Measurements from ENCODE around the gene ADAM8. TPM values are rescaled to one million over a fixed set of nuclear protein-coding genes. Genes with fewer than 3 reads are reported as not detected.
A peak's percentile ranks its signal among the peaks of the same experiment; 100 is the strongest.

ADAM8 gene
- polyA plus RNA-seq, 1 donor from 2014 or later = 6.4 TPM

GRCh38 chr10:133263674-133264073 lies 13.0 kb downstream of the ADAM8 start:
- Histone ChIP-seq H3F3A (ENCODE audit: insufficient read depth, low read length, poor library complexity, severe bottlenecking) (no peaks in the 10 kb centered on the region), H3K9ac (ENCODE audit: low read length) (no peak overlapping the region), H3K4me2 (ENCODE audit: low read length) (no peak overlapping the region), H2AFZ (ENCODE audit: low read depth, low read length) (no peak overlapping the region), H3K27ac (ENCODE audit: low read length) (no peak overlapping the region), H3K9me3 (ENCODE audit: low read length) (no peaks in the 10 kb centered on the region), H3K27me3 (ENCODE audit: insufficient read depth, low read depth, low read length) (no peaks in the 10 kb centered on the region), H4K20me1 (ENCODE audit: insufficient read depth) (no peaks in the 10 kb centered on the region), H3K79me2 (replicated peaks; ENCODE audit: insufficient read depth, low read length) (no peaks in the 10 kb centered on the region), H3K9me2 (ENCODE audit: insufficient read depth, low read length) (no peaks in the 10 kb centered on the region), H3K36me3 (ENCODE audit: insufficient read depth, low read length) (no peaks in the 10 kb centered on the region), H3K4me3 (ENCODE audit: low read length) (no peak overlapping the region)
- no peak for TF ChIP-seq SMC3 (conservative IDR thresholded peaks at IDR 0.05; ENCODE audit: poor library complexity)
- no peak for TF ChIP-seq RAD21 (conservative IDR thresholded peaks at IDR 0.05)
- TF ChIP-seq MXI1 (conservative IDR thresholded peaks at IDR 0.05; ENCODE audit: poor library complexity, severe bottlenecking) = no peak
- no peak for TF ChIP-seq CTCF (IDR thresholded peaks at IDR 0.05; ENCODE audit: poor library complexity, severe bottlenecking)
- no peak for TF ChIP-seq REST (IDR thresholded peaks at IDR 0.05; ENCODE audit: borderline replicate concordance)
- TF ChIP-seq TAF1 (IDR thresholded peaks at IDR 0.05; ENCODE audit: low read depth) = no peak
- TF ChIP-seq EP300 (conservative IDR thresholded peaks at IDR 0.05; ENCODE audit: poor library complexity, severe bottlenecking) = no peak
- no peak for TF ChIP-seq POLR2AphosphoS5 (IDR thresholded peaks at IDR 0.05)
- TF ChIP-seq EZH2 (IDR thresholded peaks at IDR 0.05; ENCODE audit: borderline replicate concordance, insufficient read depth, low read length, poor library complexity, severe bottlenecking) = no peak

- no peaks in the 10 kb centered on the region for H3K36me3 ChIP-seq (ENCODE audit: insufficient read depth, low read length)
- peak overlapping the region; percentile 56 for H3K4me3 ChIP-seq (ENCODE audit: low read length)
- H3K79me2 ChIP-seq (replicated peaks; ENCODE audit: insufficient read depth, low read length) = no peaks in the 10 kb centered on the region
- H3K4me2 ChIP-seq (ENCODE audit: low read length) = no peak overlapping the region
- H4K20me1 ChIP-seq (ENCODE audit: insufficient read depth) = no peaks in the 10 kb centered on the region
- no peak overlapping the region for H3K27ac ChIP-seq (ENCODE audit: low read length)
- no peak overlapping the region for H2AFZ ChIP-seq (ENCODE audit: low read depth, low read length)
- H3K9ac ChIP-seq (ENCODE audit: low read length) = no peak overlapping the region
- H3F3A ChIP-seq (ENCODE audit: insufficient read depth, low read length, poor library complexity, severe bottlenecking) = no peaks in the 10 kb centered on the region
- no peaks in the 10 kb centered on the region for H3K9me2 ChIP-seq (ENCODE audit: insufficient read depth, low read length)
- TF ChIP-seq POLR2AphosphoS5 (IDR thresholded peaks at IDR 0.05) = no peak
- TF ChIP-seq EP300 (conservative IDR thresholded peaks at IDR 0.05; ENCODE audit: poor library complexity, severe bottlenecking) = no peak
- H3K27me3 ChIP-seq (ENCODE audit: insufficient read depth, low read depth, low read length) = no peaks in the 10 kb centered on the region
- no peaks in the 10 kb centered on the region for H3K9me3 ChIP-seq (ENCODE audit: low read length)
Measured at GRCh38 chr10:133262696-133263095, 14.0 kb downstream of the ADAM8 start.
